Measurements from ENCODE around the gene BTF3L4.

- TF ChIP-seq CTCF (IDR thresholded peaks at IDR 0.05) = no peak
- no peak for TF ChIP-seq EZH2phosphoT487 (IDR thresholded peaks at IDR 0.05)
Observed at GRCh38 chr1:52055066-52055865, 829 bp upstream of the BTF3L4 start, which contains the start of gene TXNDC12.

Measured in neural progenitor cell (in vitro differentiated cells).